Thoracic aorta (tissue), 2 donors: Measurements from ENCODE around the gene PPP3CB. TPM values are rescaled to one million over a fixed set of nuclear protein-coding genes. Genes with fewer than 3 reads are reported as not detected.
"Not testable (repeated sequence)": the region's sequence is repeated elsewhere in the genome, so short reads cannot be mapped to it uniquely, and the experiment has no call there.

Experiments used
- ATAC-seq: fragments of 150-250 bp; one replicate; pipeline ENCODE4 v1.8.0; 2017; ENCODE audit warnings: low read depth; ENCODE audit not compliant: insufficient number of reproducible peaks, low FRiP score
- DNase-seq: peaks from one replicate; pipeline ENCODE4 v3.0.0-alpha.2; 2020; ENCODE audit warnings: low spot score
- H3K27ac ChIP-seq, 2 donors: fragments of 200-600 bp; sonication (generic); 1 replicate in 1 of 2; 2 replicates in 1 of 2; pipeline ENCODE4 v1.5.1; 2016; ENCODE audit warnings: mild to moderate bottlenecking in 2 of 2, moderate library complexity in 2 of 2
- H3K27me3 ChIP-seq: fragments of 200-600 bp; sonication (generic); replicated peaks from 2 replicates; pipeline ENCODE4 v1.6.0; 2016; ENCODE audit warnings: mild to moderate bottlenecking; ENCODE audit not compliant: insufficient read depth
- H3K36me3 ChIP-seq: fragments of 200-600 bp; sonication (generic); one replicate; pipeline ENCODE4 v1.5.1; 2016
- H3K4me1 ChIP-seq, 2 donors: fragments of 200-600 bp; sonication (generic); 1 replicate in 1 of 2; 2 replicates in 1 of 2; pipeline versions ENCODE4 v1.5.1 to v1.6.0; 2016; ENCODE audit warnings: low read depth in 2 of 2, mild to moderate bottlenecking in 1 of 2; ENCODE audit not compliant: control insufficient read depth in 1 of 2
- H3K4me3 ChIP-seq: fragments of 200-600 bp; sonication (generic); 2 replicates; pipeline ENCODE4 v1.5.1; 2016; ENCODE audit warnings: mild to moderate bottlenecking
- H3K9me3 ChIP-seq: fragments of 200-600 bp; sonication (generic); 2 replicates; pipeline ENCODE4 v1.5.1; 2016
- CTCF ChIP-seq: fragments of 200-600 bp; sonication (generic); IDR thresholded peaks from one replicate; pipeline ENCODE4 v1.5.1; 2019; ENCODE audit warnings: antibody characterized with exemption
- total RNA-seq, 2 donors: library from RNA; depleted of rRNA; stranded (reverse); fragments of >200 nt; gene quantifications; one replicate each; pipeline versions ENCODE4 v1.1.0 to v1.2.3, GENCODE V29; 2016

The PPP3CB gene
- total RNA-seq, 2 donors from 2014 or later: 39.4 to 80.6 TPM

- peaks cover 0 to 10% of the 10 kb centered on the region in 2 donors for H3K4me1 ChIP-seq
- no peak for TF ChIP-seq CTCF
- no peak overlapping the region for H3K27ac ChIP-seq
- DNase-seq (no peak), ATAC-seq (no peak)
- H3K9me3 ChIP-seq: no peaks in the 10 kb centered on the region
- no peak overlapping the region for H3K4me3 ChIP-seq
- H3K27me3 ChIP-seq: no peaks in the 10 kb centered on the region
- peaks cover 37% of the 10 kb centered on the region for H3K36me3 ChIP-seq
Measured at GRCh38 chr10:73398024-73398423, 97.8 kb downstream of the PPP3CB start.

- peaks cover 39% of the 10 kb centered on the region for H3K36me3 ChIP-seq
- ATAC-seq, H3K27ac ChIP-seq, H3K4me3 ChIP-seq, DNase-seq, H3K9me3 ChIP-seq, H3K27me3 ChIP-seq, H3K4me1 ChIP-seq: not testable (repeated sequence)
Measured at GRCh38 chr10:73394325-73394724, 101.5 kb downstream of the PPP3CB start.

GRCh38 chr10:73388228-73388627 is 107.6 kb downstream of the PPP3CB start:
- no peak for TF ChIP-seq CTCF
- no peak for ATAC-seq
- H3K27me3 ChIP-seq: no peaks in the 10 kb centered on the region
- peaks cover 44% of the 10 kb centered on the region for H3K36me3 ChIP-seq
- no peak for DNase-seq
- no peak overlapping the region for H3K4me3 ChIP-seq
- H3K27ac ChIP-seq: no peak overlapping the region
- H3K9me3 ChIP-seq: no peaks in the 10 kb centered on the region
- no peaks in the 10 kb centered on the region for H3K4me1 ChIP-seq

GRCh38 chr10:73386583-73386982 is 109.2 kb downstream of the PPP3CB start:
- no peaks in the 10 kb centered on the region for H3K9me3 ChIP-seq
- no peak overlapping the region for H3K27ac ChIP-seq
- H3K4me3 ChIP-seq: no peak overlapping the region
- H3K4me1 ChIP-seq: no peaks in the 10 kb centered on the region
- peaks cover 58% of the 10 kb centered on the region for H3K36me3 ChIP-seq
- DNase-seq (no peak), ATAC-seq (no peak)
- no peak for TF ChIP-seq CTCF
- no peaks in the 10 kb centered on the region for H3K27me3 ChIP-seq

Other genes starting within 250 kb of the PPP3CB start
- gene DNAJC9, start 248.8 kb downstream of the PPP3CB start, total RNA-seq: 10 to 100 TPM; 13.9 to 17.8 TPM
- gene MRPS16, start 243.4 kb downstream of the PPP3CB start, total RNA-seq: 10 to 100 TPM; 29.3 to 41.2 TPM
- gene CFAP70, start 137.2 kb downstream of the PPP3CB start, total RNA-seq: 1 to 10 TPM; 1.9 to 3.4 TPM
- gene ANXA7, start 82.0 kb downstream of the PPP3CB start, total RNA-seq: 100 to 1,000 TPM; 107 to 120 TPM
- 1 to 10 TPM; 2.6 to 3.5 TPM for gene MSS51, start 62.5 kb downstream of the PPP3CB start, total RNA-seq
- 10 to 100 TPM; 20.1 to 45.1 TPM for gene USP54, start 95.3 kb upstream of the PPP3CB start, total RNA-seq
- gene MYOZ1, start 145.4 kb upstream of the PPP3CB start, total RNA-seq: 10 to 100 TPM in 1 of 2 donors, 1 to 10 TPM in 1; 5.9 to 14.2 TPM
- not detected for gene SYNPO2L, start 160.0 kb upstream of the PPP3CB start, total RNA-seq
- gene AGAP5, start 202.1 kb upstream of the PPP3CB start, total RNA-seq: 10 to 100 TPM in 1 of 2 donors, 1 to 10 TPM in 1; 4.5 to 10.9 TPM
- gene SEC24C, start 248.3 kb upstream of the PPP3CB start, total RNA-seq: 10 to 100 TPM; 55.7 to 80.1 TPM